Pancreas (tissue), 10 donors: Measurements from ENCODE around the gene PCDHB1. TPM values are rescaled to one million over a fixed set of nuclear protein-coding genes. Genes with fewer than 3 reads are reported as not detected.

Source experiments
- ATAC-seq, 4 donors: fragments of 200-7000 bp; cut with Tn5 transposase; one replicate each; pipeline versions ENCODE4 v1.8.0 to v1.9.1; 2020; ENCODE audit warnings: mild to moderate bottlenecking in 4 of 4, moderate library complexity in 4 of 4
- DNase-seq, 6 donors: peaks; one replicate each; pipeline ENCODE4 v3.0.0-alpha.2; 2020
- FAIRE-seq: peaks from 2 replicates; lab custom pipeline; 2012; peaks lifted over from hg19 to GRCh38; lab: Jason Lieb, UNC
- H3K27ac ChIP-seq, 4 donors: fragments of 200-600 bp; sonication (generic); 1 replicate in 3 of 4; 2 replicates in 1 of 4; pipeline versions ENCODE4 v1.5.0 to v1.8.0; 2020
- H3K27me3 ChIP-seq, 4 donors: fragments of 200-600 bp; one replicate each; pipeline ENCODE4 v1.8.0; 2021
- H3K36me3 ChIP-seq, 3 donors: fragments of 200-600 bp; sonication (generic) in 1 of 3; one replicate each; pipeline versions ENCODE4 v1.5.0 to v1.8.0; 2020 to 2021
- H3K4me1 ChIP-seq, 3 donors: fragments of 200-600 bp; one replicate each; pipeline ENCODE4 v1.8.0; 2021
- H3K4me3 ChIP-seq, 4 donors: fragments of 200-600 bp; sonication (generic) in 2 of 4; one replicate each; pipeline versions ENCODE4 v1.5.0 to v1.8.0; 2020 to 2021
- H3K9me3 ChIP-seq, 4 donors: fragments of 200-600 bp; one replicate each; pipeline ENCODE4 v1.8.0; 2021
- CTCF ChIP-seq, 4 donors: fragments of 200-600 bp; sonication (generic) in 3 of 4; IDR thresholded peaks; one replicate each; pipeline versions ENCODE4 v1.5.0 to v1.8.0; 2021; ENCODE audit warnings: antibody characterized with exemption in 4 of 4
- WGBS, 2 donors: extraction: QIAGEN DNeasy Blood & Tissue Kit; methylation state at CpG; one replicate each; pipeline ENCODE4 v1.1.7; 2013; 5-methylcytosine and 5-hydroxymethylcytosine counted together
- intact Hi-C, 3 donors: fragments of 100-400 bp; cut with DNase I; formaldehyde crosslinking; loops; one replicate each; pipeline versions ENCODE4 v1.11.1 to v1.14.2; 2022
- polyA plus RNA-seq, 2 donors: library from polyadenylated mRNA; stranded (reverse); fragments of 200-250 nt; gene quantifications; one replicate each; pipeline ENCODE4 v1.2.3, GENCODE V29; 2013
- total RNA-seq, 6 donors: library from RNA; stranded (reverse); fragmentation: NEBNext Ultra II Directional in 4 of 6; extraction: Animal tissue kit (Norgen Biotek cat#: 25700) in 4 of 6; gene quantifications; one replicate each; pipeline versions ENCODE4 v1.2.1 to v1.2.4, GENCODE V29; 2021 to 2023
- donor health status: healthy with polysubstance abuse.
- donor health status: DM: no; HTN: no; CAD: no; lungs with moderate emphysema.
- donor health status: DM: no; HTN: no; CAD: no.
- donor health status: control.
- donor health status: control.
- donor health status: Bipolar disorder and iron deficiency.
- donor health status: DM: yes; HTN: yes; CAD: no.
- donor health status: DM: no; HTN: no; CAD: no.
- donor health status: DM: no; HTN: no; CAD: no.
- donor health status: DM: yes; HTN: yes; CAD: no.

PCDHB1 gene
- total and polyA plus RNA-seq, 8 donors, result 0.02 to 0.35 (median 0.11) TPM

- 4% methylated on average over 19 of the region's 19 CpGs for WGBS, 2 donors
- Histone ChIP-seq H3K27ac (peak overlapping the region in 3 of 4 donors; percentile 3 to 8 (median 6)), H3K4me1 (peaks cover 0 to 4% (median 0%) of the 10 kb centered on the region in 3 donors), H3K27me3 (no peaks in the 10 kb centered on the region), H3K9me3 (no peaks in the 10 kb centered on the region), H3K4me3 (peak overlapping the region; percentile 32 to 66 (median 51)), H3K36me3 (no peaks in the 10 kb centered on the region)
- FAIRE-seq (no peak), DNase-seq (peak in 4 of 6 donors; percentile 17 to 66 (median 38)), ATAC-seq (peak; percentile 71 to 75 (median 73))
- TF ChIP-seq CTCF (IDR thresholded peaks at IDR 0.05), result no peak
- intact Hi-C loops, result no loop called here
These were observed 320 bp downstream of the PCDHB1 start for GRCh38 chr5:141051521-141051866.

GRCh38 chr5:141077826-141078225 is 26.7 kb downstream of the PCDHB1 start:
- intact Hi-C loops, result no loop called here
- 33 to 37% methylated on average over 17 of the region's 17 CpGs for WGBS, 2 donors
- peak overlapping the region in 2 of 4 donors; percentile 21 to 35 for H3K4me3 ChIP-seq
- DNase-seq (no peak), FAIRE-seq (no peak), ATAC-seq (peak in 3 of 4 donors; percentile 45 to 74 (median 64))
- H3K27me3 ChIP-seq, result peaks cover 3 to 5% (median 4%) of the 10 kb centered on the region in 4 donors
- H3K27ac ChIP-seq, result no peak overlapping the region
- no peaks in the 10 kb centered on the region for H3K9me3 ChIP-seq
- TF ChIP-seq CTCF (IDR thresholded peaks at IDR 0.05), result no peak
- H3K4me1 ChIP-seq, result no peaks in the 10 kb centered on the region
- H3K36me3 ChIP-seq, result no peaks in the 10 kb centered on the region

- no peak for TF ChIP-seq CTCF (IDR thresholded peaks at IDR 0.05)
- DNase-seq, result no peak
- peaks cover 0 to 5% (median under 1%) of the 10 kb centered on the region in 4 donors for H3K27me3 ChIP-seq
- FAIRE-seq, result no peak
- no peaks in the 10 kb centered on the region for H3K4me1 ChIP-seq
- no peaks in the 10 kb centered on the region for H3K9me3 ChIP-seq
- intact Hi-C loops, result loop anchor here in 1 of 3 donors (10.0 kb wide), 1 partner anchor 483 kb away; no protein-coding TSS in a partner anchor
- H3K4me3 ChIP-seq, result no peak overlapping the region
- no peak for ATAC-seq
- no peaks in the 10 kb centered on the region for H3K36me3 ChIP-seq
- no peak overlapping the region for H3K27ac ChIP-seq
These were observed 31.1 kb downstream of the PCDHB1 start for GRCh38 chr5:141082228-141082627.

GRCh38 chr5:141084487-141084989 is 33.4 kb downstream of the PCDHB1 start:
- Histone ChIP-seq H3K36me3 (no peaks in the 10 kb centered on the region), H3K4me3 (peak overlapping the region; percentile 5 to 49 (median 27)), H3K4me1 (no peaks in the 10 kb centered on the region), H3K27me3 (no peaks in the 10 kb centered on the region), H3K27ac (peak overlapping the region in 3 of 4 donors; percentile 15 to 63 (median 45)), H3K9me3 (peaks cover 0 to 4% (median 0%) of the 10 kb centered on the region in 4 donors)
- DNase-seq (peak in 5 of 6 donors; percentile 51 to 70 (median 63)), ATAC-seq (peak; percentile 99 to 100 (median 100)), FAIRE-seq (no peak)
- intact Hi-C loops, result loop anchor here in 1 of 3 donors (10.0 kb wide), 1 partner anchor 480 kb away; no protein-coding TSS in a partner anchor
- TF ChIP-seq CTCF (IDR thresholded peaks at IDR 0.05), result peak in 3 of 4 donors; percentile 21 to 57 (median 52)
- 3 to 6% methylated on average over 21 of the region's 21 CpGs for WGBS, 2 donors
